AG04450 (cell line): ENCODE data around the gene PVR. TPM values are rescaled to one million over a fixed set of nuclear protein-coding genes. Genes with fewer than 3 reads are reported as not detected.

Experiments
- CTCF ChIA-PET: fragments of 300-600, 350-600 bp; formaldehyde crosslinking; extraction: SDS; loops from one replicate; lab custom pipeline; 2022; ENCODE audit warnings: antibody characterized with exemption, inconsistent platforms; lab: Charles Lee
- POLR2A ChIA-PET: fragments of 350-600 bp; formaldehyde crosslinking; extraction: SDS; loops from one replicate; lab custom pipeline; 2021; ENCODE audit warnings: antibody characterized with exemption, inconsistent platforms; lab: Yijun Ruan, JAX
- DNase-seq: peaks from one replicate; pipeline ENCODE4 v3.0.0-alpha.2; 2011; ENCODE audit warnings: low read depth, low spot score
- H3K27ac ChIP-seq: one replicate; pipeline ENCODE4 v1.5.1; 2012; ENCODE audit warnings: low read depth, low read length, control low read depth
- H3K27me3 ChIP-seq: one replicate; pipeline ENCODE4 v1.6.0; 2012; ENCODE audit warnings: low read length; ENCODE audit not compliant: control insufficient read depth, insufficient read depth
- H3K4me3 ChIP-seq: 2 replicates; pipeline ENCODE4 v1.5.1; 2011; ENCODE audit warnings: mild to moderate bottlenecking, low read depth, low read length, control low read depth
- H3K9me3 ChIP-seq: 2 replicates; pipeline ENCODE4 v1.5.1; 2012; ENCODE audit warnings: low read length; ENCODE audit not compliant: control insufficient read depth, insufficient read depth
- polyA plus RNA-seq: library from polyadenylated mRNA; depleted of rRNA; stranded (reverse); fragments of >200 nt; gene quantifications from 2 replicates; pipeline ENCODE4 v1.2.3, GENCODE V29; 2011
- TF ChIP-seq, protein P1 (sequence below): IDR thresholded peaks from 2 replicates; pipeline ENCODE4 v1.5.1; 2011; ENCODE audit warnings: low read depth, low read length, control low read depth, inconsistent platforms

PVR gene
- polyA plus RNA-seq, 1 experiment, result 125 TPM

DNA sequence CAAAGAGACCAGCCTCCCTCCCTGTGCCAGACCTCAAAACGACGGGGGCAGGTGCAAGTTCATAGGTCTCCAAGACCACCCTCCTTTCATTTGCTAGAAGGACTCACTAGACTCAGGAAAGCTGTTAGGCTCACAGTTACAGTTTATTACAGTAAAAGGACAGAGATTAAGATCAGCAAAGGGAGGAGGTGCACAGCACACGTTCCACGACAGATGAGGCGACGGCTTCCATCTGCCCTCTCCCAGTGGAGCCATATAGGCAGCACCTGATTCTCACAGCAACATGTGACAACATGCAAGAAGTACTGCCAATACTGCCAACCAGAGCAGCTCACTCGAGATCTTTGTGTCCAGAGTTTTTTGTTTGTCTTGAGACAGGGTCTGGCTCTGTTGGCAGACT is 18.2 kb downstream of the PVR start:
- peak overlapping the region; percentile 11 for H3K27ac ChIP-seq
- no peaks in the 10 kb centered on the region for H3K9me3 ChIP-seq
- DNase-seq, result no peak
- no peak overlapping the region for H3K4me3 ChIP-seq
- no peaks in the 10 kb centered on the region for H3K27me3 ChIP-seq
- POLR2A ChIA-PET, result no interaction called here
- TF ChIP-seq, protein P1, sequence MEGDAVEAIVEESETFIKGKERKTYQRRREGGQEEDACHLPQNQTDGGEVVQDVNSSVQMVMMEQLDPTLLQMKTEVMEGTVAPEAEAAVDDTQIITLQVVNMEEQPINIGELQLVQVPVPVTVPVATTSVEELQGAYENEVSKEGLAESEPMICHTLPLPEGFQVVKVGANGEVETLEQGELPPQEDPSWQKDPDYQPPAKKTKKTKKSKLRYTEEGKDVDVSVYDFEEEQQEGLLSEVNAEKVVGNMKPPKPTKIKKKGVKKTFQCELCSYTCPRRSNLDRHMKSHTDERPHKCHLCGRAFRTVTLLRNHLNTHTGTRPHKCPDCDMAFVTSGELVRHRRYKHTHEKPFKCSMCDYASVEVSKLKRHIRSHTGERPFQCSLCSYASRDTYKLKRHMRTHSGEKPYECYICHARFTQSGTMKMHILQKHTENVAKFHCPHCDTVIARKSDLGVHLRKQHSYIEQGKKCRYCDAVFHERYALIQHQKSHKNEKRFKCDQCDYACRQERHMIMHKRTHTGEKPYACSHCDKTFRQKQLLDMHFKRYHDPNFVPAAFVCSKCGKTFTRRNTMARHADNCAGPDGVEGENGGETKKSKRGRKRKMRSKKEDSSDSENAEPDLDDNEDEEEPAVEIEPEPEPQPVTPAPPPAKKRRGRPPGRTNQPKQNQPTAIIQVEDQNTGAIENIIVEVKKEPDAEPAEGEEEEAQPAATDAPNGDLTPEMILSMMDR, result no peak
- CTCF ChIA-PET, result interaction anchor here (1.0 to 3.1 kb wide), 5 partner anchors 7 to 91 kb away, joined by 3 to 30 read pairs (median 6); no protein-coding TSS in a partner anchor

DNA sequence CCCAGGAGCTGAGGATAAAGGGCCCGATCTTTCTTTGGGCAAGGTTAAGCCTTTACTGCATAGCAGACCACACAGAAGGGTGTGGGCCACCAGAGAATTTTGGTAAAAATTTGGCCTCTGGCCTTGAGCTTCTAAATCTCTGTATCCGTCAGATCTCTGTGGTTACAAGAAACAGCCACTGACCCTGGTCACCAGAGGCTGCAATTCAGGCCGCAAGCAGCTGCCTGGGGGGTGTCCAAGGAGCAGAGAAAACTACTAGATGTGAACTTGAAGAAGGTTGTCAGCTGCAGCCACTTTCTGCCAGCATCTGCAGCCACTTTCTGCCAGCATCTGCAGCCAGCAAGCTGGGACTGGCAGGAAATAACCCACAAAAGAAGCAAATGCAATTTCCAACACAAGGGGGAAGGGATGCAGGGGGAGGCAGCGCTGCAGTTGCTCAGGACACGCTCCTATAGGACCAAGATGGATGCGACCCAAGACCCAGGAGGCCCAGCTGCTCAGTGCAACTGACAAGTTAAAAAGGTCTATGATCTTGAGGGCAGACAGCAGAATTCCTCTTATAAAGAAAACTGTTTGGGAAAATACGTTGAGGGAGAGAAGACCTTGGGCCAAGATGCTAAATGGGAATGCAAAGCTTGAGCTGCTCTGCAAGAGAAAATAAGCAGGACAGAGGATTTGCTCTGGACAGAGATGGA is 19.1 kb downstream of the PVR start:
- ChIA-PET CTCF (interaction anchor here (0.6 to 3.1 kb wide), 8 partner anchors 8 to 243 kb away, joined by 3 to 30 read pairs (median 8); partner anchors contain the start of gene NECTIN2), POLR2A (interaction anchor here (0.6 kb wide), 1 partner anchor 58 kb away, joined by 3 read pairs; no protein-coding TSS in a partner anchor)
- Histone ChIP-seq H3K27ac (peak overlapping the region; percentile 11), H3K27me3 (no peaks in the 10 kb centered on the region), H3K9me3 (no peaks in the 10 kb centered on the region), H3K4me3 (no peak overlapping the region)
- DNase-seq, result no peak
- TF ChIP-seq, protein P1, result no peak

DNA sequence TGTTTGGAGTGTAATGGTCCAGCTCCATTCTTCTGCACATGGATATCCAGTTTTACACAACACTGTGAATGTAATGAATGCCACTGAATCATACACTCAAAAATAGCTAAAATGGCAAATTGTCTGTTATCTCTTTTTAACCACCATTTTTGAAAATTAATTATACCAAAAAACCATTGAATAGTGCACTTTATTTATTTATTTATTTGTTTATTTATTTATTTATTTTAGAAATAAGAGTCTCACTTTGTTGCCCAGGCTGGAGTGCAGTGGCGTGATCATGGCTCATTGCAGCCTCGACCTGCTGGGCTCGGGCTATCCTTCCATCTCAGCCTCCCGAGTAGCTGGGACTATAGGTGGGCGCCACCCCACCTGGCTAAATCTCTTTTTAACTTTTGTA is 20.3 kb downstream of the PVR start:
- ChIA-PET POLR2A (interaction anchor here (0.6 to 1.5 kb wide), 2 partner anchors 20 to 76 kb away, joined by 3 read pairs; partner anchors contain the start of gene PVR), CTCF (interaction anchor here (0.5 to 3.1 kb wide), 6 partner anchors 9 to 182 kb away, joined by 3 to 30 read pairs (median 6); partner anchors contain the start of gene NECTIN2)
- no peaks in the 10 kb centered on the region for H3K9me3 ChIP-seq
- TF ChIP-seq, protein P1, result no peak
- H3K4me3 ChIP-seq, result no peak overlapping the region
- DNase-seq, result no peak
- no peak overlapping the region for H3K27ac ChIP-seq
- no peaks in the 10 kb centered on the region for H3K27me3 ChIP-seq

DNA sequence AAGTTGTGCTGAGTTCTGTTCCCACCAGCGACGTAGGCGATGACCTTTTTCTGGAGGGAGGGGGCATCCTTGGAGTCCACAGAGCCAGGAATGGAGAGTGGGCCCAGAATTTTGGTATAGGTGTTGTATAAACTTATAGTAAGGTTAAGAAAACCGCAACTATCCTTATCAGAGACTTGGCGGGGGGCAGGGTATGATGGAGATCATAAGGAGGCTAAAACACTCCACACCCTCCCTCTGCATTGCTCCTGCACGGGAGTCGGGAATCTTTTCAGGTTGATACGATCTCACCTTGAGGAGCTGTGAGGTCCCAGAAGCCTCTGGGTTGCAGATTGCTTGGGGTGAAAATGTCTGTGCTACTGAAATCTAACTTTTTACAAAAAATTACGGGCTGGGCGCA is 21.3 kb downstream of the PVR start:
- DNase-seq, result no peak
- ChIA-PET CTCF (interaction anchor here (3.1 kb wide), 1 partner anchor 94 kb away, joined by 30 read pairs; no protein-coding TSS in a partner anchor), POLR2A (interaction anchor here (1.5 kb wide), 1 partner anchor 77 kb away, joined by 3 read pairs; no protein-coding TSS in a partner anchor)
- Histone ChIP-seq H3K27me3 (no peaks in the 10 kb centered on the region), H3K4me3 (no peak overlapping the region), H3K27ac (no peak overlapping the region), H3K9me3 (no peaks in the 10 kb centered on the region)
- TF ChIP-seq, protein P1, result no peak
